ENCODE results near the gene REM2. TPM values are rescaled to one million over a fixed set of nuclear protein-coding genes. Genes with fewer than 3 reads are reported as not detected.
A peak's percentile ranks its signal among the peaks of the same experiment; 100 is the strongest.
"Not testable (repeated sequence)": the region's sequence is repeated elsewhere in the genome, so short reads cannot be mapped to it uniquely, and the experiment has no call there.

The REM2 gene
- total RNA-seq, 1 experiment from 2014 or later, result not detected

DNA sequence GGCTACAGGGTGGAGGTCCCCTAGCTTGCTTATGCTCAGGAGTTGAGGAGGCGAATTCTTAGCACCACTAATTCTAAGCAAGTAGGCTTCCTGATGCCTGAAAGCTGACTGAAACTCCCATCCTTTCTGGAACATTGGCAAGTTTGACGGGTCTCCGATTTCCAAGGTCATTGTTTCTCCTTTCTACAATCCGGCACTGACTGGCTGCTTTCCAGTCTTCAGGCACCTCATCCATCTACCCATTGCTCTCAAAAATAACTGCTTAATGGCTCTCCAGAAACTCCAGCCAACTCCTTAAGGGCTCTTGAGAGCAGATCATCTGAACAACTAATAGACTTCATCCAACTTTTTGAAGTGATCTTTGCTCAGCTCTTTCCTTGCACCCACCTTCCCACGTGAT is 13.3 kb downstream of the REM2 start:
- no peak for DNase-seq (ENCODE audit: low read depth)

DNA sequence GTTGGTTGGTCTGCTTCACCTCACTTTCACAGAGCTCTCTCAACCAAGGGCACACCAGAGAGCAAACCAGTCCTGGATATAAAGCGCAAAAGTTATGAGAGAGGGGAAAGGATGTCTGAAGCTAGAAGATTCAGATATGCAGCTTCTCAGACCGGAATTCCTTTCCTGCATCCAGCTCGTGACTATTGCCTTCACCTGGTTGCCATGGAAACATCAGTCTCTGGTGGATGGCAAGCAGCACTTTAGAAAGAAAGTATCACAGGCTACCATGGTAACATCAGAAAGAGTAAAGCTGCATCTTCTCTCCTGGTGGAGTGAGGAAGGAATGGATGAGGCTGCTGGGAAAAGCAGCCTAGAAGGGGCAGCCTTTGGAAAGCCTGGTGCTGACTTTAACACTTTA is 13.7 kb downstream of the REM2 start:
- no peak for DNase-seq (ENCODE audit: low read depth)

DNA sequence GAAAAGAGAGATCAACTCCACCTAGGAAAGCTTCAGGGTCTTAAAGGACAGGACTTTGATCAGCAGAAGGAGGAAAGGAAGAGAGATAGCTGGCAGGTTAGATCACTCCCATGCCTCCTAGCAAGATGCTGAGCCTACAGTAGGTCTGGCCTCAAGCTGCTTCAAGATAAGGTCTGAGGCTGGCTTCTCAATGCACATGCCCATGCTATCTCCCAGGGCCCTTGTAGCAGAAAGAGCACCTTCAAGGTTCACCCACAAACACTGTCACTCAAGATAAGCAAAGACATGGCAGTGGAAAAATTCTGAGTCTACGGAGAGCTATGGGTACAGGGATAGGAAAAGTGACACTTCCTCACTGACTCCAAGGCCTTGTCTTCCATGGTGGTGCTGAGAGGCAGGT is 14.3 kb downstream of the REM2 start:
- no peak for DNase-seq (ENCODE audit: low read depth)

DNA sequence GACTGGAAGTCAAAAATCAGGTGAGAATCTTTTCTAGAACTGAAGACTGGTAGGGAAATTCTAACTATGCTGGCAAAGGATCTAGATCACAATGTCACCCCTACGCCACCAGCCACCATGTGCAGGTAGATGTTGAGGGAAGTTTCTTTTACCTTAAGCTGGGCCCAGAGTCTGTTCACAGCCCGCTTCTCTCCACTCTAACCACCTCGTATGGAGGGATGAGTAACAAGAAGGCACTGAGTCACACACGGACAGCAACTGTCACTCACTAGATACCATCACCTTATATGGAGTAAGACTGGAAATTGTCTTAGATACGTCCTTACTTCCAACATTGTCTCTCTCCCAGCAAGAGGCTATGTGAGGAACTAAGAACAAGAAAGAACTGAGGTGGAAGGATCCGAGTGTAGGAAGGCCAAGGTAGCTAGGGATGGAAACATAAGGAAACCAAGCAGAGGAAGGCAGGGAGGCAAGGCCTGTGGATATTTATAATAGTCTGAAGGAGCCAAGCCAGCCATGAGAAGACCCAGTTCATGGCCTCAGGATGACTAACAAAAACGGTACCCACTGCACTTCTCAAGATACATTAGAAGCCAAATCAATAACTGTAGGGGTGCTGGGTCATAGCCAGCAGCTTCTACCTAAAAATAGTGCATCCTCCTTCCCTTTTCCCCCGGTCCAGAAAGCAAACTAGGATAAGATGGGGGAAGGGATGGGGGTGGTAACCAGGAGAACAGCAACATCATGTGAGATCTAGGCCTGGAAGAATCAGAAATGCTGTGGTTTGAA is 15.5 kb downstream of the REM2 start:
- peak; percentile 86 for DNase-seq (ENCODE audit: low read depth)

DNA sequence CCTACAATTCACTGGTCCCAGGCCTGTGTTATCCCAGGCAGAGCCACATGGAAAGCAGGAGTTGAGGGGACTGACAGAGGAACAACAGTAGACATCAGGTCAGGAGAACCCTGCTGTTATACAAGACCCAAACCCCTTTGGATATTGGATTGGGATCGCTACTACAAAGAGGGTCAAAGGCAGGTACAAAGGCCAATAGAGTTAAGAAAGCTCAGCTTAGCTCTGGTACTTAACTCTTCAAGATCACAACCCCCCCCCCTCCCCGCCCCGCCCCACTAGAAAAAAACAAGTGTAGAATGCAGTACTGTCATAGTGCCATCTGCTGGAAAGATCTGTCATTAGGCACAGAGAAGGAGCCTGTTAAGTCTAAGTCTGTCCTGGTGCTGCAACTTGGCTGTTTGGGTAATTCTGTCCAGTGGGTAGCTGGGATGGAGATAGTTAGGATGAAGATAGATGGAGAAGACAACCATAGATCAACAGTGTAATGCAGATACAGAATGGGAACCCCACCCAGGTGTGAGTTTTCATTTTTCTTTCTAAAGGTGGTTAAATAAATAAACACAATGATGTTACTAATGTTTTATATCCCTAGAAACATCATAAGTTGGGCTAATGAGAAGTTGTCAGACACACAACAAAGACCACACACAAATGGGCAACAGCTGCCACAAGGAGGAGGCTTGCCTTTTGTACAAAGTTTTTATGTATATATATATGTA is 17.2 kb downstream of the REM2 start:
- DNase-seq (ENCODE audit: low read depth), result peak; percentile 70

DNA sequence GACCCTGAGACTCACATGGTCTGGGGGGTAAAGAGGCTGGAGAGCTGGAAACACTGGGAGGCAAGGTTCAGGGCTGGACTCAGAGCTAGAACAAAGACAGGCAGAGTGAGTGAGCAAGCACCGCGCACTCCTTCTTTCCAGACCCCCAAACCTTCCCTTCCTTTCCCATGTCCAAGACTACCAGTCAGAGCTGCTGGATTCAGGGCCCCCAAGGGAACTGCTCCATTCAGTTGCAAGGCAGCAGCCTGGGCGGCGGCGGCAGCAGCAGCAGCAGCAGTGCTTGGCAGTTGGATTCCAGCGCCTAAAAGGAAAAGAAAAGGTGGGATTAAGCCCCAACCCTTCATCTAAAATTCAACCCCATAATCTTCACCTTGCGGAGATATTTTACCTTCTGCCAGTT is 18.8 kb downstream of the REM2 start:
- DNase-seq (ENCODE audit: low read depth), result no peak

DNA sequence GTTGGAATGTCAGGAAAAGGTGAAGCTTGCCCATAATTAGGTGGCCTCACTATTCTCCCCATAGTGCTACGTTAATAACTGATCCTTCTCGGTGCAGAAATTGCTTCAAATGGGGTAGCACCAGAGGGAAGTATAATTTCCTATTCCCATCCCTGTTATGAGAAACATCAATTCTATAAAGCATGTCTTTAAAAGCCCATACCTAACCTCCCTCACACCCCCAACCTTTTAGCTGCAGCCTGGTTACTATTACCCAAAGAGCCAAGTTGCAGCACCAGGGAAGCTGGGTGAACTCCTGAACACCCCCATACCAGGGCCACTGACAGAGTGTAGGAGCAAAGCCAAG is 20.7 kb downstream of the REM2 start:
- DNase-seq (ENCODE audit: low read depth), result no peak

DNA sequence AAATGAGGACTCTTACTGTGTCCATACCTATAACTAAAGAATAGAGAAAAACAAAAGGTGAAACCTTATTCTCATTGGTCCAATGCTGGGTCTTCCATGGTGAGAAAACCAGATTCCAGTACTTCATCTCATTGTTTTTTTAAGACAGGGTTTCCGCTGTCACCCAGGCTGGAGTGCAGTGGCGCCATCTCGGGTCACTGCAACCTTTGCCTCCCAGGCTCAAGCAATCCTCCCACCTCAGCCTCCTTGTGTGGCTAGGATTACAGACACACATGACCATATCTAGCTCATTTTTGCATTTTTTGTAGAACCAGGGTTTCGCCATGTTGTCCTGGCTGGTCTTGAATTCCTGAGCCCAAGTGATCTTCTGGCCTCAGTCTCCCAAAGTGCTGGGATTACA is 22.6 kb downstream of the REM2 start:
- no peak for DNase-seq (ENCODE audit: low read depth)

DNA sequence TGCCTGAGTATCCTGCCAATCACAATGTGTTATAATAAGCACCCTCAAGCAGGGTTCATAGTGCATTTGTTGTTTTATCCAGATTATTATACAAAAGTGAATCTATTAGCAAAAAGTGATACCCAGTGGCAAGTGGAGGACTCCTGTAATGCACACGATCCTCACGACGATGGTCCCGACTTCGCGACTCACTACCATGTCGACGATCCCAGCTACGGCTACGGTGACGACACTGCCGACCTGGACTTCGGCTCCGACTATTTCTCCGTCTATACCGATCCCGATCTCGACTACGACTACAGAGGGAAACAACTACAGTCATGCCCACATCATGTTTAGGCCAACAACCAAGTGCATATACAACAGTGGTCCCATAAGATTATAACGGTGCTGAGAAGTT is 23.1 kb downstream of the REM2 start:
- no peak for DNase-seq (ENCODE audit: low read depth)

DNA sequence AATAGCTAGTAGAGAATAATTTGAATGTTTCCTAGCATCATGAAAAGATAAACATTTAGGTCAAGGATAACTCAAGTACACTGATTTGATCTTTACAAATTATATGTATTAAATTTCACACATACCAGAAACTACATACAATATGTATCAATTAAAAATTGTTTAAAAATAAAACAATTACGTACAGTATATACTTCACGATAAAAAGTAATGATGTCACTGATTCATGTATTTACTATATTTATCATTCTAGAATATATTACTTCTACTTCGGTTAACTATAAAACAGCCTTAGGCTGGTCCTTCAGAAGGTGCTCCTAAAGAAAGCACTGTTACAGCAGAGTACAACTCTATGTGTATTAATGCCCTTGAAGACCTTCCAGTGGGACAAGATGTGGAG is 24.4 kb downstream of the REM2 start:
- DNase-seq (ENCODE audit: low read depth), result no peak

DNA sequence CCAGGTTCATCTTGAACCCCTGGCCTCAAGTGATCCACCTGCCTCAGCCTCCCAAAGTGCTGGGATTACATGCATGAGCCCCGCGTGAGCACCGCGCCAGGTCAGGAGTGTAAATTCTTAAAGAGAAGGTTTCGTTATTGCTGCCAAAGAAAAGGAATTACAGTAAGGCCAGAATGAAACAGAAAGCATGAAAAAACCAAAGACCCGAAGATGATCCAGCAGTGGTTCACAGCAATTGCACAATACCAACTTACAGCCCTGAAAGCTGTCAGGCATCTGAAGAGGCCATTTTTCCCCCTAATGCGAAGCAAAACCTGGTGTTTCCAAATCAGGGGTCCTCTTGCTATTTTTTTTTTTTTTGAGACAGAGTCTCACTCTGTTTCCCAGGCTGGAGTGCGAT is 25.6 kb downstream of the REM2 start:
- DNase-seq (ENCODE audit: low read depth), result no peak

DNA sequence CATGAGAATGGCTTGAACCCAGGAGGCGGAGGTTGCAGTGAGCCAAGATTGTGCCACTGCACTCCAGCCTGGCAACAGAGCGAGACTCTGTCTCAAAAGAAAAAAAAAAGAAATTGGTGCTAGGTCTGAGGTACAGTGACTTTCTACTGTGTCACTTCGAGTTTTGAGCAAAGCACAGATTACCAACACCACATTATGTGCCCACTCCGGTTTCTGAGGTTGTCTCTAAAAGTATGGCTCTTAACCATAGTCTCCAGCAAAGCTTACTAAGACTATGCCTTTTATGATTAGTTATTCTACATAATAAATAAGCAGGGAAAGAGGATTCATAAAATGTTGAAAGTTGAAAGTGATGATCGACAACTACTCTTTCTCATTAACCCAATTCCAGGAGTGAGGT is 27.9 kb downstream of the REM2 start:
- no peak for DNase-seq (ENCODE audit: low read depth)

DNA sequence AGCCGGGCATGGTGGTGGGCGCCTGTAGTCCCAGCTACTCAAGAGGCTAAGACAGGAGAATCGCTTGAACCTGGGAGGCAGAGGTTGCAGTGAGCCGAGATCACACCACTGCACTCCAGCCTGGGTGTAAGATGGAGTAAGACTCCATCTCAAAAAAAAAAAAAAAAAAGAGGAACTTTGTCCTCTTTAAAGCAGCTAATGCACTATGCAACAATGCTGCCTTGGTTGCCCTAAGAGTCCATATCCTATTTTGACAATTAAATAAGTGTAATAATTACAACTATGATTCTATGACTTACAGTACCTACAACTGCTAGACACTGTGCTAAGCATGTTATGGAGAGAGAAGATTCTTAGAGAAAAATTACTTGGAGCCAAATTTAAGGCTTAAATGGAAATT is 31.8 kb downstream of the REM2 start:
- not testable (repeated sequence) for DNase-seq (ENCODE audit: low read depth)

DNA sequence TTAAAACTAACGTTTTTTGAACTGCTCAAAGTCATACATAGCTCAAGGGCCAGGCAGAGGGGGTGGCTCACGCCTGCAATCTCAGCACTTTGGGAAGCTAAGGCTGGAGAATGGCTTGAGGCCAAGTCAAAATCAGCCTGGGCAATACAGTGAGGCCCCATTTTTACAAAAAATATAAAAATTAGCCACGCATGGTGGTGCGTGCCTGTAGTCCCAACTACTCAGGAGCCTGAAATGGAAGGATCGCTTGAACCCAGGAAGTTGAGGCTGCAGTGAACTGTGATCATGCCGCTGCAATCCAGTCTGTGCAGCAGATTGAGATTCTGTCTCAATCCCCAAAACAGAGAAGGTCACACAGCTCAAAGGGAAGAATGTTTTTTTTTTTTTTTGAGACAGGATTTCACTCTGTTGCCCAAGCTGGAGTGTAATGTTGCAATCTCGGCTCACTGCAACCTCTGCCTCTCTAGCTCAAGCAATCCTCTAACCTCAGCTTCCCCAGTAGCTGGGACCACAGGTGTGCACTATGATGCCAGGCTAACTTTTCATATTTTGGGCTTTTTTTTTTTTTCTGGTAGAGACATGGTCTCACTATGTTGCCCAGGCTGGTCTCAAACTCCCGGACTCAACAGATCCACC is 33.0 kb downstream of the REM2 start:
- no peak for DNase-seq (ENCODE audit: low read depth)

DNA sequence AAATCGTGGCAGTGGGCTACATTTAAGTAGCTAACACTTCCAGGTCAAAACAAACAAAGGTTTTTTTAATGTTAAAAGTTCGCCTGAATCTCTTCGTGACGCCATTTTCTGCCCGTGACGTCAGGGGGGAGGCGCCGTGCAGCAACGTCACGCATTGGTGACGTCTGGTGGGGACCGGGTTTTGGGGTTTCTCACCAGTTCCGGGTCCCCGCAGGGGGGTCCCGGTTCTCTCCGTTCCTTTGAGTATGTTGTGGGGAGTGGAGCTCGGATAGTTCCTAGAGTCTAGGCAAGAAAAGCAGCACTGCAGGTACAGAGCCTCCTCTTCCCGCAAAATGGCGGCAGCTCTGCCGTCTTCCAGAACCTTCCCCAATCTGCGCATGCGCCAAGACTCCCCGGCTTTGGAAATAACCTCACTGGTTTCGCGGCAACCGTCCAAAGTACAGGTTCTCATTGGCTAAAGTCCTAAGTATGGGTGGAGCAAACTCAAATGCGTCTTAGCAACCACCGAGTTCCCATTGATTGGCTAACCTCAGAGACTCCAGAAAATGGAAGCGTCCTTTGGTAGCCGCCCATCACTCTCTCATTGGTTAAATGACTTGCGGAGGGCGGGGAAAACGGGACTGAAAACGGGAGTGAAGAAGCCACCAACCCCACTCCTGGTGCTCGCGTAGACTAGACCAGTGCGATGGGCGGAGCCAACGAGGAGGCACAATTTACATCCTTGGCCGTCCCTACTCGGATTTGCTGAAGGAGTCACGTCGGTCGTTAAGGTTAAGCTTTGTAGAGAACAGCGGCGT is 36.0 kb downstream of the REM2 start, which contains the start of gene RBM23:
Gene RBM23 (minus strand): TSS at position 346 of the 797 bp plus-strand sequence.
- peak; percentile 97 for DNase-seq (ENCODE audit: low read depth)

DNA sequence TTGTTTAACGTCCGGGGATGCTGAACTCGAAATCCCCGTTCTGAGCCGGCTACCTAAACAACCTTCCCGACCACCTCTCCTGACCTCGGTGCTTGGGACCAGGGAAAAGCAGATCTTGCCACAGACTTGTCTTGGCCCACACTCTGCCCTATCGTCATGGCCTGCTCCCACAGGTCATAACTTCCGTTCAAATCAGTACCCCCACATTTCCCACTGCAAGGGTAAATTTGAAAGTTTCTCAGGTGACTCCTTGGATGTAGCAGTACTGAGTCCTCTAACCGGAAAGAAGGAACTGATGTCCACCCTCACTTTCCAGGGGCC is 36.5 kb downstream of the REM2 start:
- no peak for DNase-seq (ENCODE audit: low read depth)

DNA sequence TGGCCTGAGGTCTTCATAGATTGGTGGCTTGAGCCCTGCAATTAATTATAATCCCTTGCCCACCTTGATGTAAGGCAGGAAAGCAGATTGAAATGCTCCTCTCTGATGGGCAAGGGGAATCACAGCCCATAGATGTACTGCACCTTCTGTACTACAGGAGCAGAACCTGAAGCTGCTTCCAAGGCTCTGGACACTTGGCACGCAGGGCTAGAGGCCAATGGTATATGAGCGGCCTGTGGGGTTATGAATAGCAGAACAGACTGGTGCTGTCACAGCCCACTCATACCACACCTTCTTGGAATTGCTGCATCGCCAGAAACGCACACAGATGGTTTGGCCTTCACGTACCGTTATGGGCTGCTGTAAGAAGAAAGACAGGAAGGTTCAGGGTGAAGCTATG is 37.7 kb downstream of the REM2 start:
- no peak for DNase-seq (ENCODE audit: low read depth)

DNA sequence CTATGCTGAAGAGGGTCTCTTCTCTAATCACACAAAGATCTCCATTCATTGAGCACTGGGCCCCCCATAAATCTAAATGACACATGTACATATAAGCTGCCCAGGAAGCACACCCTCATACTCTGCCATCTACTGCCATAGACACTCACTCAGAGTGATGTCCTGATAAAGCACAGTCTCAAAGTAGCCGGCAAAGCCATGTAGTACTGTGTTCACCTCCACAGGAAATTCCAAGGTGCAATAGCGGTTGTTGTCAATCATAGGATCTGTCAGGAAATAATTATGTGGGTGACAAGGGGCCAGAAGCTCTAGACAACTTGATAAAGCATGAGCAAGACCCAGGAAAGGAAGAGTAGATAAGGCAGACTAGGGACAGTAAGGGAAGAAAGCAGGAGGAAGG is 39.3 kb downstream of the REM2 start:
- no peak for DNase-seq (ENCODE audit: low read depth)

DNA sequence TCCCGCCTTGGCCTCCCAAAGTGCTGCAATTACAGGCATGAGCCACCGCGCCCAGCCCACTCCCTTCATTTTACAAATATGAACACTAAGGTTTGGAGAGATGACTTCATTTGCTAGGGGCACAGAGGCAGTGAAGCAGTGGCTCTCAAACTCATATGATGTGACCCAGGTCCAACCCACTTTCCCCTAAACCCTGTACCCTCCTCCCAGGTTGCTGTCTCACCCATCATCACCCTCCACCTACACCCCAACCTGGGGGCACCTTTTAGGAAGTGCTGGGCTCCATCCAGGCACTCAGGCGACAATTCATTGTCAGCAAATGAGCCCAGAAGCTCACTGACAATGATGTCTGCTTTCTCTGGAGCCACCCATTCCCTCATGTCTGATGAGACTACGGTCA is 40.7 kb downstream of the REM2 start:
- DNase-seq (ENCODE audit: low read depth), result no peak

DNA sequence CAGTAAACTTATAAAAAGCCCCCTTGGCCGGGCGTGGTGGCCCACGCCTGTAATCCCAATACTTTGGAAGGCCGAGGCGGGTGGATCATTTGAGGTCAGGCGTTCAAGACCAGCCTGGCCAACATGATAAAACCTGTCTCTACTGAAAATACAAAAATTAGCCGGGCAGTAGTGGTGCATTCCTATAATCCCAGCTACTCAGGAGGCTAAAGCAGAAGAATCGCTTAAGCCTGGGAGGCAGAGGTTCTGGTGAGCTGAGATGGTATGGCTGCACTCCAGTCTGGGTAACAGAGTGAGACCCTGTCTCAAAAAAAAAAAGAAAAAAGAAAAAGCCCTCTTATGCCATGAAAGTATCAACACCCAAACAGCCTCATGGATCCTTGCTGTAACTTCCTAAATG is 42.5 kb downstream of the REM2 start:
- DNase-seq (ENCODE audit: low read depth), result no peak

DNA sequence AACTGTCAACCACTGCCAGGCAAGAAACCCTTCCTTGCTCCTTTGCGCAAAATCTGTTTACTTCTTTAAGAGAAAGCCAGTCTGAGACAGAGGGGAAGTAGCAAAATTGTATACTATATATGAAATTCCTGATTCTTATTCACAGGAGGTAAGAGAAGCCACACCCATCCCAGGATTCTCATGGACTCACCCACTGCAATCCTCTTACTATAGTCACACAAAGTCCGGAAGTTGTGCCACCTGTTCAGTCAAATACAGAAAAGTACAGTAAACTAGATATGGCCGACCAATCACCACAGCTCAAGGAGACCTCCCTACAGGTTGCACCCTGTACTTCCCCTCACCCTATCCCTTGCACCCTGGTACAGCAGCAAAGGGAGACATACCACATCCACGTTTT is 43.3 kb downstream of the REM2 start:
- DNase-seq (ENCODE audit: low read depth), result peak; percentile 32
